Lower leg skin (tissue), 4 donors: ENCODE results near the gene PTGES2. TPM values are rescaled to one million over a fixed set of nuclear protein-coding genes. Genes with fewer than 3 reads are reported as not detected.

Experiments used
- DNase-seq, 2 donors: peaks; one replicate each; pipeline ENCODE4 v3.0.0-alpha.2; 2019; ENCODE audit warnings: low spot score in 2 of 2
- H3K4me3 ChIP-seq: fragments of 200-600 bp; sonication (generic); 2 replicates; pipeline ENCODE4 v1.5.1; 2017; ENCODE audit warnings: mild to moderate bottlenecking, low read depth; ENCODE audit not compliant: poor library complexity, severe bottlenecking
- CTCF ChIP-seq, 3 donors: fragments of 450-650 bp; IDR thresholded peaks; one replicate each; pipeline ENCODE4 v1.5.1; 2016; ENCODE audit warnings: antibody characterized with exemption in 3 of 3, mild to moderate bottlenecking in 3 of 3, moderate library complexity in 2 of 3
- POLR2A ChIP-seq, 2 donors: fragments of 450-650 bp; IDR thresholded peaks; one replicate each; pipeline ENCODE4 v1.6.1; 2016 to 2017; ENCODE audit warnings: antibody characterized with exemption in 2 of 2, mild to moderate bottlenecking in 1 of 2, moderate library complexity in 1 of 2
- WGBS, 2 donors: methylation state at CpG; one replicate each; pipeline ENCODE4 v1.1.5; 2018; 5-methylcytosine and 5-hydroxymethylcytosine counted together
- intact Hi-C: fragments of 100-400 bp; cut with DNase I; formaldehyde crosslinking; loops from one replicate; pipeline ENCODE4 v1.15.0; 2023; ENCODE audit warnings: low total_unique reads
- total RNA-seq, 4 donors: library from RNA; depleted of rRNA; stranded (reverse); fragments of >200 nt; gene quantifications; one replicate each; pipeline ENCODE4 v1.1.0, GENCODE V29; 2016

Gene PTGES2
- total RNA-seq, 4 donors from 2014 or later = 32.6 to 66.5 (median 56.3) TPM

GRCh38 chr9:128096616-128097536 is 30.7 kb downstream of the PTGES2 start:
- intact Hi-C loops = no loop called here
- no peak for TF ChIP-seq POLR2A (IDR thresholded peaks at IDR 0.05)
- no peak for TF ChIP-seq CTCF (IDR thresholded peaks at IDR 0.05)
- H3K4me3 ChIP-seq = no peak overlapping the region
- WGBS, 2 donors = 80 to 82% methylated on average over 19 of the region's 19 CpGs
- no peak for DNase-seq

GRCh38 chr9:128094950-128095544 is 32.5 kb downstream of the PTGES2 start:
- H3K4me3 ChIP-seq = no peak overlapping the region
- DNase-seq = peak in 1 of 2 donors; percentile 80
- 68 to 73% methylated on average over 11 of the region's 11 CpGs for WGBS, 2 donors
- no peak for TF ChIP-seq CTCF (IDR thresholded peaks at IDR 0.05)
- no peak for TF ChIP-seq POLR2A (IDR thresholded peaks at IDR 0.05)
- intact Hi-C loops = no loop called here

- H3K4me3 ChIP-seq = no peak overlapping the region
- 6 to 9% methylated on average over 8 of the region's 8 CpGs for WGBS, 2 donors
- TF ChIP-seq CTCF (IDR thresholded peaks at IDR 0.05) = no peak
- TF ChIP-seq POLR2A (IDR thresholded peaks at IDR 0.05) = no peak
- intact Hi-C loops = no loop called here
- peak; percentile 96 to 98 for DNase-seq
Measured at GRCh38 chr9:128094166-128094949, 33.2 kb downstream of the PTGES2 start.

- DNase-seq = no peak
- TF ChIP-seq POLR2A (IDR thresholded peaks at IDR 0.05) (no peak), CTCF (IDR thresholded peaks at IDR 0.05) (no peak)
- no peak overlapping the region for H3K4me3 ChIP-seq
- intact Hi-C loops = no loop called here
- WGBS, 2 donors = 76 to 78% methylated on average over 4 of the region's 4 CpGs
Measured at GRCh38 chr9:128093011-128093410, 34.5 kb downstream of the PTGES2 start.

- TF ChIP-seq CTCF (IDR thresholded peaks at IDR 0.05) = no peak
- TF ChIP-seq POLR2A (IDR thresholded peaks at IDR 0.05) = no peak
- DNase-seq = no peak
- no peak overlapping the region for H3K4me3 ChIP-seq
- 84 to 86% methylated on average over 16 of the region's 16 CpGs for WGBS, 2 donors
- intact Hi-C loops = no loop called here
Measured at GRCh38 chr9:128092199-128092977, 35.1 kb downstream of the PTGES2 start.
